SK-N-MC (cell line): ENCODE results near the gene MRPL21.

Experiments
- EZH2 ChIP-seq: fragments of 200-600 bp; sonication (generic); IDR thresholded peaks from one replicate; pipeline ENCODE4 v1.6.1; 2017; ENCODE audit warnings: antibody characterized with exemption
- FOXP2 ChIP-seq: optimal IDR thresholded peaks from 2 replicates; pipeline ENCODE3; 2011; ENCODE audit warnings: mild to moderate bottlenecking, moderate library complexity; ENCODE audit not compliant: insufficient read depth; ENCODE audit errors: extremely low read length, control extremely low read depth
- POLR2AphosphoS5 ChIP-seq: IDR thresholded peaks from 2 replicates; pipeline ENCODE4 v1.6.1; 2012; ENCODE audit warnings: mild to moderate bottlenecking, low read depth, low read length, borderline replicate concordance

DNA sequence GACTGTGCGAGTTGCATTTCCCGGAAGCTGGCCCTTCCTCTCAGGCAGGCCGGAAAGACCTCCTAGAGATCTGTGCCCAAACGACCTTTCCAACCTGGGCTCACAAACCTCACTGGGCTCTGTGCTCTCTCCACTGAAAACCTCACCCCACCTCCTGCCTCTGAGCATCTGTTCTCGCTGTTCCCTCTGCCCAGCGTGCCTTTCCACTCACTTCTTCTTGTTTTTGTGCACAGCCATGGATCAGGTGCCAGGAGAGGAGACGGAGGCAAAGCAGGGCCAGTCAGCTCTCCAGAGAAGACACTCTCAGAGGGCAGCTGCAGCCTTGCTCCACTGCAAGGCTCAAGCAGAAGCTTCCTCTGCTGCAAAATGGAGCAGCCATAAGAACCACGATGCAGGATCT lies 51.0 kb downstream of the MRPL21 start:
- TF ChIP-seq EZH2 (no peak), POLR2AphosphoS5 (no peak), FOXP2 (no peak)
